IMR-90 (cell line): ENCODE measurements around the gene GLRA2. TPM values are rescaled to one million over a fixed set of nuclear protein-coding genes. Genes with fewer than 3 reads are reported as not detected.
"Not testable (repeated sequence)": the region's sequence is repeated elsewhere in the genome, so short reads cannot be mapped to it uniquely, and the experiment has no call there.

Experiments
- ATAC-seq: fragments of 200-7000 bp; cut with Tn5 transposase; 2 replicates; pipeline ENCODE4 v1.9.1; 2020; ENCODE audit warnings: low read depth, mild to moderate bottlenecking, moderate library complexity
- BruUV-seq: library from RNA; stranded (reverse); fragments of 400-500 nt; replicated peaks from 2 replicates; lab custom pipeline; 2021; lab: Mats Ljungman, UMichigan
- CTCF ChIA-PET: fragments of 300-600 bp; formaldehyde crosslinking; extraction: SDS; loops from one replicate; lab custom pipeline; 2021; ENCODE audit warnings: antibody characterized with exemption; lab: Yijun Ruan, JAX
- POLR2A ChIA-PET: fragments of 300-600 bp; sonication (Branson Sonifier 250); formaldehyde crosslinking; loops from one replicate; lab custom pipeline; 2022; ENCODE audit warnings: antibody characterized with exemption; ENCODE audit not compliant: unreplicated experiment; lab: Charles Lee
- DNase-seq: peaks from one replicate; pipeline ENCODE4 v3.0.0; 2013
- H2AFZ ChIP-seq: replicated peaks from 2 replicates; pipeline ENCODE3; 2013; ENCODE audit warnings: low read length, mild to moderate bottlenecking; ENCODE audit not compliant: poor library complexity
- H2AK5ac ChIP-seq: 2 replicates; pipeline ENCODE4 v1.6.1; 2013; ENCODE audit warnings: low read depth, low read length, inconsistent platforms
- H2AK9ac ChIP-seq: replicated peaks from 2 replicates; pipeline ENCODE3; 2013; ENCODE audit warnings: mild to moderate bottlenecking, low read depth, low read length, moderate library complexity; ENCODE audit not compliant: poor library complexity
- H2BK120ac ChIP-seq: 2 replicates; pipeline ENCODE4 v1.6.1; 2013; ENCODE audit warnings: low read depth, low read length, inconsistent platforms
- H2BK15ac ChIP-seq: 3 replicates; pipeline ENCODE4 v1.6.1; 2013; ENCODE audit warnings: low read depth, low read length, inconsistent platforms
- H2BK20ac ChIP-seq: 2 replicates; pipeline ENCODE4 v1.6.1; 2013; ENCODE audit warnings: low read depth, mild to moderate bottlenecking, inconsistent platforms, low read length, moderate library complexity
- H2BK5ac ChIP-seq: 2 replicates; pipeline ENCODE4 v1.6.1; 2013; ENCODE audit warnings: mild to moderate bottlenecking, low read depth, low read length, inconsistent platforms; ENCODE audit not compliant: poor library complexity, severe bottlenecking
- H3K14ac ChIP-seq: replicated peaks from 2 replicates; pipeline ENCODE4 v1.6.1; 2013; ENCODE audit warnings: low read depth, low read length, inconsistent platforms
- H3K18ac ChIP-seq: 2 replicates; pipeline ENCODE4 v1.6.1; 2013; ENCODE audit warnings: low read depth, low read length, control low read depth
- H3K23ac ChIP-seq: 2 replicates; pipeline ENCODE4 v1.6.1; 2013; ENCODE audit warnings: low read depth, low read length, inconsistent platforms
- H3K27ac ChIP-seq: 2 replicates; pipeline ENCODE4 v1.5.1; 2013; ENCODE audit warnings: mild to moderate bottlenecking, control low read depth, low read length; ENCODE audit not compliant: insufficient read depth
- H3K27me3 ChIP-seq: 2 replicates; pipeline ENCODE4 v1.6.1; 2013; ENCODE audit warnings: low read length; ENCODE audit not compliant: control insufficient read depth, insufficient read depth
- H3K36me3 ChIP-seq: 2 replicates; pipeline ENCODE4 v1.6.1; 2013; ENCODE audit warnings: low read length, mixed read lengths; ENCODE audit not compliant: control insufficient read depth, insufficient read depth
- H3K4ac ChIP-seq: 2 replicates; pipeline ENCODE4 v1.6.1; 2013; ENCODE audit warnings: low read depth, low read length, inconsistent platforms
- H3K4me1 ChIP-seq: 2 replicates; pipeline ENCODE4 v1.6.1; 2013; ENCODE audit warnings: low read length, mixed read lengths; ENCODE audit not compliant: control insufficient read depth, insufficient read depth
- H3K4me2 ChIP-seq: 2 replicates; pipeline ENCODE4 v1.6.1; 2013; ENCODE audit warnings: low read depth, mild to moderate bottlenecking, control low read depth, low read length, moderate library complexity
- H3K4me3 ChIP-seq: 2 replicates; pipeline ENCODE4 v1.5.1; 2013; ENCODE audit warnings: low read depth, mild to moderate bottlenecking, control low read depth, low read length, moderate library complexity; ENCODE audit not compliant: insufficient read depth
- H3K56ac ChIP-seq: 2 replicates; pipeline ENCODE4 v1.6.1; 2013; ENCODE audit warnings: low read length, inconsistent platforms; ENCODE audit not compliant: insufficient read depth; ENCODE audit errors: extremely low read depth
- H3K79me1 ChIP-seq, 2 experiments: 2 replicates each; pipeline ENCODE4 v1.6.1; 2013; ENCODE audit warnings: low read length in 2 of 2, inconsistent platforms in 1 of 2, low read depth in 1 of 2
- H3K9ac ChIP-seq: 2 replicates; pipeline ENCODE4 v1.6.1; 2013; ENCODE audit warnings: low read depth, low read length, control low read depth
- H3K9me1 ChIP-seq: 2 replicates; pipeline ENCODE4 v1.6.1; 2013; ENCODE audit warnings: low read length, inconsistent platforms; ENCODE audit not compliant: insufficient read depth
- H3K9me3 ChIP-seq: 2 replicates; pipeline ENCODE4 v1.6.1; 2013; ENCODE audit warnings: low read length; ENCODE audit not compliant: control insufficient read depth, insufficient read depth
- H4K20me1 ChIP-seq: 2 replicates; pipeline ENCODE4 v1.6.1; 2013; ENCODE audit warnings: low read length, inconsistent platforms; ENCODE audit not compliant: insufficient read depth
- H4K5ac ChIP-seq: 2 replicates; pipeline ENCODE4 v1.6.1; 2013; ENCODE audit warnings: mild to moderate bottlenecking, low read depth, low read length, control low read depth
- H4K8ac ChIP-seq, 2 experiments: 2 replicates each; pipeline ENCODE4 v1.6.1; 2013; ENCODE audit warnings: low read depth in 2 of 2, low read length in 2 of 2, control low read depth in 1 of 2, inconsistent platforms in 1 of 2
- H4K91ac ChIP-seq: 2 replicates; pipeline ENCODE4 v1.6.1; 2013; ENCODE audit warnings: low read depth, low read length, inconsistent platforms; ENCODE audit not compliant: insufficient read depth
- MAFK ChIP-seq: IDR thresholded peaks from 2 replicates; pipeline ENCODE4 v1.6.1; 2012; ENCODE audit warnings: low read depth, low read length, improper control_type of control experiment
- MAZ ChIP-seq: IDR thresholded peaks from 2 replicates; pipeline ENCODE4 v1.6.1; 2012; ENCODE audit warnings: low read depth, mild to moderate bottlenecking, low read length, improper control_type of control experiment, moderate library complexity, borderline replicate concordance
- WGBS, 2 experiments: methylation state at CpG; one replicate each; pipeline versions ENCODE4 v1.1.5 to v1.1.7; 2013; ENCODE audit warnings: missing lambda C conversion rate in 2 of 2; ENCODE audit not compliant: insufficient read length in 1 of 2; ENCODE audit errors: extremely low coverage in 2 of 2; 5-methylcytosine and 5-hydroxymethylcytosine counted together
- dilution Hi-C: fragments of 300-500 bp; cut with HindIII; formaldehyde crosslinking; loops from one replicate; pipeline ENCODE4 v1.14.3; 2018; ENCODE audit warnings: low sequenced_read_pairs; ENCODE audit not compliant: unreplicated experiment
- in situ Hi-C: fragments of 300-500 bp; cut with MboI; formaldehyde crosslinking; loops from 3 replicates; pipeline ENCODE4 v1.14.3; 2019; ENCODE audit warnings: low sequenced_read_pairs, inconsistent platforms, mixed read lengths
- intact Hi-C: fragments of 100-400 bp; cut with micrococcal nuclease; formaldehyde crosslinking; loops from 2 replicates; pipeline ENCODE4 v1.10.0; 2022
- polyA plus RNA-seq, 3 experiments: library from polyadenylated mRNA; depleted of rRNA; stranded (reverse); fragments of >200 nt; gene quantifications; 2 replicates each; pipeline ENCODE4 v1.2.3, GENCODE V29; 2012; ENCODE audit warnings: low replicate concordance in 1 of 3
- total RNA-seq: library from RNA; depleted of rRNA; stranded (reverse); fragments of >200 nt; gene quantifications from 2 replicates; pipeline ENCODE4 v1.2.3, GENCODE V29; 2012
- TF ChIP-seq, protein P1 (sequence below): fragments of 150-350 bp; IDR thresholded peaks from 2 replicates; pipeline ENCODE4 v1.6.1; 2016; ENCODE audit warnings: low read depth, mild to moderate bottlenecking, low read length, moderate library complexity, borderline replicate concordance

The GLRA2 gene
- total and polyA plus RNA-seq, 2 of the 4 experiments (the other 2 are of a cell fraction) = not detected

DNA sequence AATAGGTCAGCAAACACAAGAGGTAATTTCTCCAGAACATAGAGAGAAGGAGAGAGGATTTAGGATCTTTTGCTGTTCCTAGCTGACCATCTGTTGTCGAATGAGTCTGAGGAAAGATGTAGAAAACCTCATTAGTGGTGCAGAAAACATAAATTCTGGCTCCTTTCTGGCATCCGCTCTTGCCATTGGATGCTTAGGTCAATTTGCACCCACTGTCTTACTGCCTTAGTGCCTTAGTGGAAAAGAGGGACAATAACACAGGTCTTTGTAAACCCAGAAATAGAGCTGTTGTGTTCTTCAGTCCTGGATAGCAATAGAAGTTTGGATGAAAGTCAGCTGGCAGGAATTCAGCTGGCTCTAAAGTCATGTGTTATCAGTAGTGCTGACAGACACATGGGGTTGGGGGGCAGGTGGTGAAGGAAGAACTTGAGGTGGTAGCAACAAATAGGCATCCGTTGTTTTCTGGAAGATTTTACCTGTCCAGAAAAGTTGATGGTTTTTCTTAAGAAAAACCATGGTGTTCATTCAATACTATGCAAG lies 78.2 kb downstream of the GLRA2 start:
- Histone ChIP-seq H4K20me1 (no peaks in the 10 kb centered on the region), H3K9me3 (no peaks in the 10 kb centered on the region), H3K56ac (no peak overlapping the region), H3K27me3 (no peaks in the 10 kb centered on the region), H2AFZ (no peak overlapping the region), H3K4me2 (no peak overlapping the region), H2BK5ac (no peak overlapping the region), H3K4me1 (no peaks in the 10 kb centered on the region), H4K8ac (no peak overlapping the region), H3K14ac (no peak overlapping the region), H2BK120ac (no peak overlapping the region), H3K9ac (no peak overlapping the region), H3K4me3 (no peak overlapping the region), H2AK5ac (no peak overlapping the region), H2AK9ac (no peak overlapping the region), H4K91ac (no peak overlapping the region), H3K4ac (no peak overlapping the region), H3K23ac (no peak overlapping the region), H2BK20ac (no peak overlapping the region), H3K27ac (no peak overlapping the region), H3K9me1 (no peaks in the 10 kb centered on the region), H4K5ac (no peak overlapping the region), H2BK15ac (no peak overlapping the region), H3K36me3 (no peaks in the 10 kb centered on the region), H3K79me1 (no peaks in the 10 kb centered on the region), H3K18ac (no peak overlapping the region)
- 38% methylated on average over 2 of the region's 3 CpGs; no CpG with 5 or more reads in 1 of the 2 experiments for WGBS, 2 experiments
- in situ Hi-C loops (no loop called here), intact Hi-C loops (no loop called here), dilution Hi-C loops (no loop called here)
- POLR2A ChIA-PET = interaction anchor here (0.5 kb wide), 1 partner anchor 927 kb away, joined by 4 read pairs; no protein-coding TSS in a partner anchor
- no TSS peak for BruUV-seq
- CTCF ChIA-PET = no interaction called here
- TF ChIP-seq, protein P1, sequence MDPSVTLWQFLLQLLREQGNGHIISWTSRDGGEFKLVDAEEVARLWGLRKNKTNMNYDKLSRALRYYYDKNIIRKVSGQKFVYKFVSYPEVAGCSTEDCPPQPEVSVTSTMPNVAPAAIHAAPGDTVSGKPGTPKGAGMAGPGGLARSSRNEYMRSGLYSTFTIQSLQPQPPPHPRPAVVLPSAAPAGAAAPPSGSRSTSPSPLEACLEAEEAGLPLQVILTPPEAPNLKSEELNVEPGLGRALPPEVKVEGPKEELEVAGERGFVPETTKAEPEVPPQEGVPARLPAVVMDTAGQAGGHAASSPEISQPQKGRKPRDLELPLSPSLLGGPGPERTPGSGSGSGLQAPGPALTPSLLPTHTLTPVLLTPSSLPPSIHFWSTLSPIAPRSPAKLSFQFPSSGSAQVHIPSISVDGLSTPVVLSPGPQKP = no peak
- TF ChIP-seq MAFK (no peak), MAZ (no peak)
- ATAC-seq (no peak), DNase-seq (no peak)

DNA sequence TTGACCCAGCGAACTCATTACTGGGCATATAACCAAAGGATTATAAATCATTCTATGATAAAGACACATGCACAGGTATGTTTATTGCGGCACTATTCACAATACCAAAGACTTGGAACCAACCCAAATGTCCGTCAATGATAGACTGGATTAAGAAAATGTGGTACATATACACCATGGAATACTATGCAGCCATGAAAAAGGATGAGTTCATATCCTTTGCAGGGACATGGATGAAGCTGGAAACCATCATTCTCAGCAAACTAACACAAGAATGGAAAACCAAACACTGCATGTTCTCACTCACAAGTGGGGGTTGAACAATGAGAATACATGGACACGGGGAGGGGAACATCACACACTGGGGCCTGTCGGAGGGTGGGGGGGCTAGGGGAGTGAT lies 83.1 kb downstream of the GLRA2 start:
- intact Hi-C loops, BruUV-seq, H3K23ac ChIP-seq, H2BK15ac ChIP-seq, H3K18ac ChIP-seq, ATAC-seq, H3K9ac ChIP-seq, H3K9me3 ChIP-seq, H3K9me1 ChIP-seq, POLR2A ChIA-PET, H2AK5ac ChIP-seq, H3K79me1 ChIP-seq, H3K36me3 ChIP-seq, H2AFZ ChIP-seq, H2BK120ac ChIP-seq, H3K4me3 ChIP-seq, CTCF ChIA-PET, H2BK5ac ChIP-seq, H2BK20ac ChIP-seq, H3K27me3 ChIP-seq, in situ Hi-C loops, H4K91ac ChIP-seq, H3K4me1 ChIP-seq, H4K5ac ChIP-seq, H4K8ac ChIP-seq, DNase-seq, H3K4me2 ChIP-seq, H3K4ac ChIP-seq, dilution Hi-C loops, H2AK9ac ChIP-seq, H3K27ac ChIP-seq, H3K14ac ChIP-seq, H3K56ac ChIP-seq, H4K20me1 ChIP-seq: not testable (repeated sequence)
- WGBS, 2 experiments = no CpG with 5 or more reads among the region's 5 CpGs
